ENCODE data around the gene STT3A.

The STT3A gene

DNA sequence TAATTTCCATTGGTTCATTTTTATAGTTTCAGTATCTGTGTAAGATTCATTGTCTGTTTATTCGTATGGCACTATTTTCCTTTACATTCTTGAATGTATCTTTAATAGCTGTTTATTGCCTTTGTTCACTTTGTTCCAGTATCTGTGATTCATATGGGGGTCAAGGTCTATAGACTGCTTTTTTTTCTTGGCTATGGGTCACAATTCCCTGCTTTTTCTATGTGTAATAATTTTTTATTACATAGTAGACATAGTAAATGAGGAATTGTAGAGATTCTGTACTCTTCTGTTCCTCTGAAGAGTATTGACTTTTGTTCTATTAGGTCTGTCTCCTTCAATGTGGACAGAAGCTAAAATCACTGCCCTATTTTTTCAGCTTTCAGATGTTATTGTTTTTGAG, 77.5 kb downstream of the STT3A start:
- no peak for DNase-seq

- no peak for DNase-seq
Measured at GRCh38 chr11:125671561-125671960, 78.9 kb downstream of the STT3A start.
